Subcutaneous adipose tissue (tissue), 4 donors: Measurements from ENCODE around the gene FSIP1. TPM values are rescaled to one million over a fixed set of nuclear protein-coding genes. Genes with fewer than 3 reads are reported as not detected.

ENCODE experiments used
- total RNA-seq, 4 donors: library from RNA; depleted of rRNA; stranded (reverse); fragments of >200 nt; gene quantifications; one replicate each; pipeline ENCODE4 v1.1.0, GENCODE V29; 2016
- TF ChIP-seq, protein P1 (sequence below): fragments of 450-650 bp; IDR thresholded peaks from one replicate; pipeline ENCODE4 v1.5.1; 2016; ENCODE audit warnings: low read depth, mild to moderate bottlenecking, control low read depth, antibody characterized with exemption, moderate library complexity

The FSIP1 gene
- total RNA-seq, 4 donors from 2014 or later: 0.16 to 1.0 (median 0.44) TPM; not detected in 1

DNA sequence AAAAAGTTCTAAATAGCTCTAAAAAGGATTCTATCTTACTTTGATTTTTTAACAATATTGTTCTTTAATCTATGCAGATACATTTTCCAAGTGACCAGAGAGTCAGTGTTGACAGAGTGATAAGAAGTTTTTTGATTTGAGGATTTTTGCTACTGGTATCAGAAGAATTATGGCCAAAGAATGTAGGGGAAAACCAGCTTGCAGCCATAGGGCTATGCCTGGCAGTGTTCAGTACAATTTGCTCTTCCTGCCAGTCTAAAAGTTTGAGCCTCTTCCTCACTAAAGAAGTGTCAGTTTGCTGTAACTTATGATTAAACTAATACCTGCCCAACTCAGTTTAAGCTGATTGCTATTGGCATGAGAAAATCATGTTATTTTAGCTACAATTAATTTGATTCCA lies 35.3 kb upstream of the FSIP1 start:
- TF ChIP-seq, protein P1, sequence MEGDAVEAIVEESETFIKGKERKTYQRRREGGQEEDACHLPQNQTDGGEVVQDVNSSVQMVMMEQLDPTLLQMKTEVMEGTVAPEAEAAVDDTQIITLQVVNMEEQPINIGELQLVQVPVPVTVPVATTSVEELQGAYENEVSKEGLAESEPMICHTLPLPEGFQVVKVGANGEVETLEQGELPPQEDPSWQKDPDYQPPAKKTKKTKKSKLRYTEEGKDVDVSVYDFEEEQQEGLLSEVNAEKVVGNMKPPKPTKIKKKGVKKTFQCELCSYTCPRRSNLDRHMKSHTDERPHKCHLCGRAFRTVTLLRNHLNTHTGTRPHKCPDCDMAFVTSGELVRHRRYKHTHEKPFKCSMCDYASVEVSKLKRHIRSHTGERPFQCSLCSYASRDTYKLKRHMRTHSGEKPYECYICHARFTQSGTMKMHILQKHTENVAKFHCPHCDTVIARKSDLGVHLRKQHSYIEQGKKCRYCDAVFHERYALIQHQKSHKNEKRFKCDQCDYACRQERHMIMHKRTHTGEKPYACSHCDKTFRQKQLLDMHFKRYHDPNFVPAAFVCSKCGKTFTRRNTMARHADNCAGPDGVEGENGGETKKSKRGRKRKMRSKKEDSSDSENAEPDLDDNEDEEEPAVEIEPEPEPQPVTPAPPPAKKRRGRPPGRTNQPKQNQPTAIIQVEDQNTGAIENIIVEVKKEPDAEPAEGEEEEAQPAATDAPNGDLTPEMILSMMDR: no peak

DNA sequence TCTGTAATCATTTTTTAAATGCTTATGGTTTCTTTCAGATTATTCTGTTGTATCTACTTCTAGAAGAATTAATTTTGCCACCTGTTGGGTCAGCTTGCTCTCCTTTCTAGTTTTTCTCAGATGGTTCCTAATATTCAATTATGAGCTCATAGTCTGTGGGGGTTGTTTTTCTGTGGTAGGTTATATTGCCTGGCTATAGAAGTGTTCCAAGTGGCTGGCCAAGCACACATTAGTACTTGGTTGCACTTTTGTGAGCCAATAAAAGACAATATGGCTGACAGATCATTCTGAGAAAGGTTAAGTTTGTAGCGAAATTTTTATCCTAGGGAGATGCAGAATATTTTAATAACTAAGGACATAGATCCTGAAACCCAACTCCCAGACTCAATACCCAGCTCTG lies 31.8 kb upstream of the FSIP1 start:
- TF ChIP-seq, protein P1: no peak

DNA sequence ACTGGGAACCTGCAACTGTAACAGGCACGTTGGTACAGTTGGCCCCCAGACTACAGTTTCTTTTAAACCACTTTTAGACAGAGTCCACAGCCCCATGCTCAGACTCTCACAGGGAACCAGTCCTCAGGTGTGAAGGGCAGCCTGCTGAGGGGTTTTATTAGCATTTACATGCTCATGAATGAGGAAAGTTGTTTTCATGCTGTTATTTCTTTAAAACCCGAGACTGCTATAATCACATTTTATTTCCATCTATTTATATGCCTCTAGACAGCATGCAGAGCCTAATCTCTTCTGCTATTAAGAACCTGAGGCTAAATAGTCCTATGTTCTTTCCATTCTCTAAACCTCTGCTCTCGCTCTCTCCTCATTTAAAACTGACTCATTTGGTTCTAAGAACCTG lies 26.3 kb upstream of the FSIP1 start:
- TF ChIP-seq, protein P1: no peak

DNA sequence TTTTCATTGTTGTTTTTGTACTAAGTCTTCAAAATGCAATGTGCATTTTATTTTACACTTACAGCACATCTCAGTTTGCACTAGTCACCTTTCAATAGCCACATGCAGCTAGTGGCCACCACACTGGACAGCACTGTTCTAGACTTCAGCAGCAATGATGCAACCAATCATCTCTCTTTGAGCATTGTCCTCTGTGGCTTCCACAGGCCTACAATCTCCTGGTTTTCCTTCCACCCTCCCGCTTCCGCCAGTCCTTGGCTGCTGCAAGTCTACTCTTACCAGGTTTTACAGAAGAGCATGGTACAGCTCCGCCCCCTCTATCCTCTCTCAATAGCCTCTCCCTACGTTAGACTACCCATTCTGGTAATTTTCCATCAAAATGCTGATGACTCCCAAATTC lies 25.1 kb upstream of the FSIP1 start:
- TF ChIP-seq, protein P1: no peak

DNA sequence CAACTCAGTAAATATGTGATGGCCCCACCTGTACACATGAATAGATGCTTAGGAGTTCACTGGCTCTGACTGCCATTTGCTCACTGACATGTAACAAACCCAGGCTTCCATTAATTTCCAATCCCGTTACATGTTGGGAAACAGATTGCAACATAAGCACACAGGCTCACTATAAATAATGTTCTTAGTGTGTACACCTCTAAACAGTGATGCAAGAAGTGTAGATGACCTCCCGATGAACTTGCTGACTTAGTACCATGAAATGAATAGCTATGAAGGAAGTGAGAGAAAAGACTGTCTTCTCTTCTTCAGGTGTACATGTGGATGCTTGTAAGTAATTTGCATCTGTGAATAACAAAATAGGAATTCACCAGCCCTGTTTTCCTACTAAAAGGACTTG lies 21.4 kb upstream of the FSIP1 start:
- TF ChIP-seq, protein P1: no peak

DNA sequence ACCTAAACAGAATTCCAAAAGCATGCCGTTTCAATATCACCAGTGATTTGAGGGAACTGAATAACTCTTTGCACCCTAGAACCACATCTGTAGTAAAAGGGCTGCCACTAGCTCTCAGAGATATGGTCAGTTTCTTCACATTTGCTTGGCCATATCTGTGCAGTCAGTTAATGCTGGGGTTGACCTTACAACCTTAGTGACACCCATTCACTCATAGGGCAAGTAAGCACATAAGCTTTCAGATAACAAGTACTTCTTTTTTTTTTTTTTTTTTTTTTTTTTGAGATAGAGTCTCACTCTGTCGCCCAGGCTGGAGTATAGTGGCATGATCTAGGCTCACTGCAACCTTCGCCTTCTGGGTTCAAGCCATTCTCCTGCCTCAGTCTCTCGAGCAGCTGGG lies 20.4 kb upstream of the FSIP1 start:
- TF ChIP-seq, protein P1: no peak

DNA sequence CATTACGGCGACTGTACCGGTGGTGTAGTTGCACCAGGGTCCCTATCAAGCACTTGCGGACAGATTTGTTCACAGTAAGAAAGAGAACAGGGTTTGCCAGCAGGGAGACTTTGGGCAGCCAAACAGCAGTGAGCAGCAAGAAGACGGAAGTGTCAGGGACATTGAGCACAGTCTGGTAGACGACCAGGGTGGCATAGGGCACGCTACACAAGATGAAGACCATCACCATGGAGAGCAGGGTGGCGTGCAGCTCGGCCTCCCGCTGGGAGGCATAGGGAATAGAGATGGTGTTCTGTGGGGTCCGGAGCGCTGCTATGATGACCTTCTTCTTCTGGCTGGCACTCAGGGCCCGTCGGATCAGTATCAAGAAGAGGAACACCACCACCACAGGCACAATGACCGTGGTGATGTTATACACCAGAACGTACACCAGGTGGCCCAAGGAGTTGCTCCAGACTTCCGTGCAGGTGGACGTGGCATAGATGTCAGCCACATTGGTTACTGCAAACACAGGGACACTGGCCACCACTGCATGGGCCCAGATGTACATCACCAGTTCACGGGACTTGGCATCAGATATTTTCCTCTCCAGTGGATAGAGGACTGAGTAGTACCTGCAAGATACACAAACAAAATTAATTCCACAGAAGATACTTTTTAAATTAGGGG lies 19.1 kb upstream of the FSIP1 start:
- TF ChIP-seq, protein P1: no peak
